ENCODE data around the gene POLK.

The POLK gene

DNA sequence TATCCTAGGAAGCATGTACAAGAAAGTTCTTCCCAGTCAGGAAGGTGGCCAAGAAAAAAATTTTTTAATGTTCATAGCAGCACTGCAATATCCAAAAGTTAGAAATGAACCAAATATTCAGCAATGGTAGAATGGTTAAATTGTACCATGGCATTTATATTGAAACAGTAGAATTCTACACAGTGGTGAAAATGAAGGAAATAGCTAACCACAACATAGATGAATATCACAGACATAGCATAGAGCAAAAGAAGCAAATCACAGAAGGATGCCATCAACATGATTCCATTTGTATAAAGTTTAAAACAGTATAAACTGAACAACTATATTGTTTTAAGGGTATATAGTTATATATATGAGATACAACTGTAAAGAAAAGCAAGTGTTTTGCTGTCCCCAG, 88.8 kb downstream of the POLK start:
- TF ChIP-seq RAD21 (IDR thresholded peaks at IDR 0.05; ENCODE audit: low read depth): no peak
- TF ChIP-seq ZBTB7A (IDR thresholded peaks at IDR 0.05; ENCODE audit: low read depth): no peak
- no peak for TF ChIP-seq YY1 (IDR thresholded peaks at IDR 0.05; ENCODE audit: low read depth)
- TF ChIP-seq, protein P1, sequence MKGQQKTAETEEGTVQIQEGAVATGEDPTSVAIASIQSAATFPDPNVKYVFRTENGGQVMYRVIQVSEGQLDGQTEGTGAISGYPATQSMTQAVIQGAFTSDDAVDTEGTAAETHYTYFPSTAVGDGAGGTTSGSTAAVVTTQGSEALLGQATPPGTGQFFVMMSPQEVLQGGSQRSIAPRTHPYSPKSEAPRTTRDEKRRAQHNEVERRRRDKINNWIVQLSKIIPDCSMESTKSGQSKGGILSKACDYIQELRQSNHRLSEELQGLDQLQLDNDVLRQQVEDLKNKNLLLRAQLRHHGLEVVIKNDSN (IDR thresholded peaks at IDR 0.05): no peak
- no peak for TF ChIP-seq EGR1 (IDR thresholded peaks at IDR 0.05)
- TF ChIP-seq TAF1 (IDR thresholded peaks at IDR 0.05; ENCODE audit: low read depth): no peak
- TF ChIP-seq CREB1 (IDR thresholded peaks at IDR 0.05; ENCODE audit: low read depth): no peak
- TF ChIP-seq CEBPB (IDR thresholded peaks at IDR 0.05): no peak

DNA sequence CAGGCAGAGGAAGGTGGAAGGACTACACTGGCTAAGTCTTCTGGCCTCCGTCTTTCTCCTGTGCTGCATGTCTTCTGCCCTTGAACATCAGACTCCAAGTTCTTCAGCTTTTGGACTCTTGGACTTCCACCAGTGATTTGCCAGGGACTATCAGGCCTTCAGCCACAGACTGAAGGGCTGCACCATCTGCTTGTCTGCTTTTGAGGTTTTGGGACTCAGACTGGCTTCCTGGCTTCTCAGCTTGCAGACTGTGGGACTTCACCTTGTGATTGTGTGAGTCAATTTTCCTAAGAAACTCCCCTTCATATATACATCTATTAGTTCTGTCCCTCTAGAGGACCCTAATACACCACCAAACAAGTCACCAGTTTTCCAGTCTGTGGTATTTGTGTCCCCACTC, 89.9 kb downstream of the POLK start:
- TF ChIP-seq FOXM1 (IDR thresholded peaks at IDR 0.05; ENCODE audit: borderline replicate concordance, low read depth) (no peak), TEAD4 (IDR thresholded peaks at IDR 0.05) (no peak), CEBPB (IDR thresholded peaks at IDR 0.05) (no peak)
- TF ChIP-seq, protein P1 (IDR thresholded peaks at IDR 0.05): no peak

DNA sequence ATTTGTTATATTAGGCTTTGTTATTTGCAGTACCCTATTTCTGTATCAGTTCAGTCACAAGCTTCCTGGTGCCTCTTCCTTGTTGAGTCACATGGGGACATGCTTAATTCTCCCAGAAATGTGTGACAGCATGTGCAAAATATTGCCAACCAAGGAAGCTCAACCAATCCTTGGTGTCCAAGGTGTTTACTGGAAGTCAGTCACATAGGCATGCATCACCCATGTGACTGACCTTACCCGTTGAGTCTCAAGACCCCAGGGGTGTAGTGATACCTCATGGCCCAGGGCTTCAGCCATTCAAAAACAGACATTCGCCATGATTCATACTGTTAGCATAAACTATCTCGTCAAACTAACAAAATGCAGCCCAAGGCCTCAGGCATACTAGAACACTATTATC, 90.3 kb downstream of the POLK start:
- TF ChIP-seq ZBTB7A (IDR thresholded peaks at IDR 0.05; ENCODE audit: low read depth): no peak
- TF ChIP-seq CEBPB (IDR thresholded peaks at IDR 0.05): no peak
- TF ChIP-seq RAD21 (IDR thresholded peaks at IDR 0.05; ENCODE audit: low read depth): no peak

DNA sequence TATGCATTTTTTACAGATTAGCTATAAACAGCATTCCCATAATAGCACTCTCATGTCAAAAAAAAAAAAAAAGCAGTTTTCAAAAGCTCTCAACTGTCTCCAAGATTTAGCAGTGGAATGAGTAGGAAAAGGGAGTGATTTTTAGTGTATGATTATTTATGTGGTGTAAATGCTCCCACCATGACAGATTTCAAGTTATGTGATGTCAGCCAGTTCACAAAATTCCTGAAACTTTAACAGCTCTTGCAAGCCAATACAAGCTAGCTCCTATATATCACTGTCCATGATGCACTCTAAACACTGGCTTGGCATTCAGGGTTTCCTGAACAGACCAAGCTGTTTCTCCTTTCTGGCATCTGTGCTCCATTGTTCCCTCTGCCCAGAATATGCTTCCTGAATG, 91.7 kb downstream of the POLK start:
- TF ChIP-seq, protein P2, sequence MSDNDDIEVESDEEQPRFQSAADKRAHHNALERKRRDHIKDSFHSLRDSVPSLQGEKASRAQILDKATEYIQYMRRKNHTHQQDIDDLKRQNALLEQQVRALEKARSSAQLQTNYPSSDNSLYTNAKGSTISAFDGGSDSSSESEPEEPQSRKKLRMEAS (IDR thresholded peaks at IDR 0.05): no peak
- no peak for TF ChIP-seq NFIC (IDR thresholded peaks at IDR 0.05)
- no peak for TF ChIP-seq EGR1 (IDR thresholded peaks at IDR 0.05)
- TF ChIP-seq, protein P1 (IDR thresholded peaks at IDR 0.05): no peak
- TF ChIP-seq YY1 (IDR thresholded peaks at IDR 0.05; ENCODE audit: low read depth): no peak
- TF ChIP-seq ZBTB7A (IDR thresholded peaks at IDR 0.05; ENCODE audit: low read depth): no peak
- TF ChIP-seq CREB1 (IDR thresholded peaks at IDR 0.05; ENCODE audit: low read depth): no peak
- no peak for TF ChIP-seq EP300 (IDR thresholded peaks at IDR 0.05; ENCODE audit: borderline replicate concordance)
- no peak for TF ChIP-seq TEAD4 (IDR thresholded peaks at IDR 0.05)
- TF ChIP-seq, protein P3, sequence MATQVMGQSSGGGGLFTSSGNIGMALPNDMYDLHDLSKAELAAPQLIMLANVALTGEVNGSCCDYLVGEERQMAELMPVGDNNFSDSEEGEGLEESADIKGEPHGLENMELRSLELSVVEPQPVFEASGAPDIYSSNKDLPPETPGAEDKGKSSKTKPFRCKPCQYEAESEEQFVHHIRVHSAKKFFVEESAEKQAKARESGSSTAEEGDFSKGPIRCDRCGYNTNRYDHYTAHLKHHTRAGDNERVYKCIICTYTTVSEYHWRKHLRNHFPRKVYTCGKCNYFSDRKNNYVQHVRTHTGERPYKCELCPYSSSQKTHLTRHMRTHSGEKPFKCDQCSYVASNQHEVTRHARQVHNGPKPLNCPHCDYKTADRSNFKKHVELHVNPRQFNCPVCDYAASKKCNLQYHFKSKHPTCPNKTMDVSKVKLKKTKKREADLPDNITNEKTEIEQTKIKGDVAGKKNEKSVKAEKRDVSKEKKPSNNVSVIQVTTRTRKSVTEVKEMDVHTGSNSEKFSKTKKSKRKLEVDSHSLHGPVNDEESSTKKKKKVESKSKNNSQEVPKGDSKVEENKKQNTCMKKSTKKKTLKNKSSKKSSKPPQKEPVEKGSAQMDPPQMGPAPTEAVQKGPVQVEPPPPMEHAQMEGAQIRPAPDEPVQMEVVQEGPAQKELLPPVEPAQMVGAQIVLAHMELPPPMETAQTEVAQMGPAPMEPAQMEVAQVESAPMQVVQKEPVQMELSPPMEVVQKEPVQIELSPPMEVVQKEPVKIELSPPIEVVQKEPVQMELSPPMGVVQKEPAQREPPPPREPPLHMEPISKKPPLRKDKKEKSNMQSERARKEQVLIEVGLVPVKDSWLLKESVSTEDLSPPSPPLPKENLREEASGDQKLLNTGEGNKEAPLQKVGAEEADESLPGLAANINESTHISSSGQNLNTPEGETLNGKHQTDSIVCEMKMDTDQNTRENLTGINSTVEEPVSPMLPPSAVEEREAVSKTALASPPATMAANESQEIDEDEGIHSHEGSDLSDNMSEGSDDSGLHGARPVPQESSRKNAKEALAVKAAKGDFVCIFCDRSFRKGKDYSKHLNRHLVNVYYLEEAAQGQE (IDR thresholded peaks at IDR 0.05; ENCODE audit: low read depth): no peak
- no peak for TF ChIP-seq TCF12 (IDR thresholded peaks at IDR 0.05; ENCODE audit: low read depth)
- no peak for TF ChIP-seq TAF1 (IDR thresholded peaks at IDR 0.05; ENCODE audit: low read depth)
- no peak for TF ChIP-seq CEBPB (IDR thresholded peaks at IDR 0.05)

DNA sequence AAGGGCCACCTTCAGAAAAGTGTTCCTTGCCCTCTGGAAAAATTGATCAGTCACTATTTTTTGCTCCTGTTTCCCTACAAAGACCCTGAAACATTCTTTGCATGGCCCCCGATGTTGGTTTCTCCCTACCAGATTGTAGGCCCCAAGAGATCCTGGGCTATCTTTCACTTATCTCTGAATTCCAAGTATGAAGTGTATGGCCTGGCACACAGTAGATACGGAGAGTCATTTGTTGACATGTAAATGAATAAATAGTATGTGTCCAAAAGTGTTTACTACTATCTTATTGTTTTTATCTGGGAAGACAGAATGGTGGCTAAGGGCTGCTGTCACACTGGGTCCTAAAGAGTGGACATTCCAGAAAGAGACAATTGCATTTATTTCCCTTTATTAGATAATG, 92.1 kb downstream of the POLK start:
- TF ChIP-seq CREB1 (IDR thresholded peaks at IDR 0.05; ENCODE audit: low read depth): no peak
- no peak for TF ChIP-seq YY1 (IDR thresholded peaks at IDR 0.05; ENCODE audit: low read depth)
- no peak for TF ChIP-seq FOXM1 (IDR thresholded peaks at IDR 0.05; ENCODE audit: borderline replicate concordance, low read depth)
- TF ChIP-seq TCF12 (IDR thresholded peaks at IDR 0.05; ENCODE audit: low read depth): no peak
- no peak for TF ChIP-seq NFIC (IDR thresholded peaks at IDR 0.05)
- TF ChIP-seq ZBTB7A (IDR thresholded peaks at IDR 0.05; ENCODE audit: low read depth): no peak
- no peak for TF ChIP-seq EP300 (IDR thresholded peaks at IDR 0.05; ENCODE audit: borderline replicate concordance)
- TF ChIP-seq EGR1 (IDR thresholded peaks at IDR 0.05): no peak
- no peak for TF ChIP-seq RAD21 (IDR thresholded peaks at IDR 0.05; ENCODE audit: low read depth)
- TF ChIP-seq, protein P3 (IDR thresholded peaks at IDR 0.05; ENCODE audit: low read depth): no peak
- TF ChIP-seq TAF1 (IDR thresholded peaks at IDR 0.05; ENCODE audit: low read depth): no peak
- TF ChIP-seq, protein P2 (IDR thresholded peaks at IDR 0.05): no peak

DNA sequence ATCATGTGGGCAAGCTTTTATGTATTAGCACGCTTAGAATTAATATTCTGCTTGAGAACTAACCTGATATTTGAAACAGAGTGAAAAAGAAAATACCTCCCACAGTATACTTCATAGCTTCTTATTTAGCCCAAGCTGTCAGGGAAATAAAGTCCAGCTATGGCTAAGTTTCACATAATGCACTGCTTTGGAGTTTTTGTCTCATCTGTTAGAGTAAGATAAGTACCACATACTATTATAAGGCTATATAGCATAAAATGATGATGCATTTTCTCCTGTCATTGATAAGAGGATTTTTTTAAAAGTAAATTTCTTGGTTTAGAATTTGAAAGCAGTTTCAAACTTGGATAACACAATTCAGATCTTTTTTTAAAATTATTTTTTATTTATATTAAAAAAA, 97.2 kb downstream of the POLK start:
- TF ChIP-seq, protein P1 (IDR thresholded peaks at IDR 0.05): no peak
- no peak for TF ChIP-seq NFIC (IDR thresholded peaks at IDR 0.05)
- TF ChIP-seq EGR1 (IDR thresholded peaks at IDR 0.05): no peak
- no peak for TF ChIP-seq CEBPB (IDR thresholded peaks at IDR 0.05)
- TF ChIP-seq TAF1 (IDR thresholded peaks at IDR 0.05; ENCODE audit: low read depth): no peak
- TF ChIP-seq, protein P2 (IDR thresholded peaks at IDR 0.05): no peak
- no peak for TF ChIP-seq CREB1 (IDR thresholded peaks at IDR 0.05; ENCODE audit: low read depth)
- no peak for TF ChIP-seq EP300 (IDR thresholded peaks at IDR 0.05; ENCODE audit: borderline replicate concordance)
- no peak for TF ChIP-seq TEAD4 (IDR thresholded peaks at IDR 0.05)
- TF ChIP-seq RAD21 (IDR thresholded peaks at IDR 0.05; ENCODE audit: low read depth): no peak
- no peak for TF ChIP-seq TCF12 (IDR thresholded peaks at IDR 0.05; ENCODE audit: low read depth)
- TF ChIP-seq YY1 (IDR thresholded peaks at IDR 0.05; ENCODE audit: low read depth): no peak
